ENCODE data around the gene UNC93B1. TPM values are rescaled to one million over a fixed set of nuclear protein-coding genes. Genes with fewer than 3 reads are reported as not detected.

The UNC93B1 gene
- polyA plus RNA-seq, 4 donors, result 27.2 to 82.1 (median 41.4) TPM

DNA sequence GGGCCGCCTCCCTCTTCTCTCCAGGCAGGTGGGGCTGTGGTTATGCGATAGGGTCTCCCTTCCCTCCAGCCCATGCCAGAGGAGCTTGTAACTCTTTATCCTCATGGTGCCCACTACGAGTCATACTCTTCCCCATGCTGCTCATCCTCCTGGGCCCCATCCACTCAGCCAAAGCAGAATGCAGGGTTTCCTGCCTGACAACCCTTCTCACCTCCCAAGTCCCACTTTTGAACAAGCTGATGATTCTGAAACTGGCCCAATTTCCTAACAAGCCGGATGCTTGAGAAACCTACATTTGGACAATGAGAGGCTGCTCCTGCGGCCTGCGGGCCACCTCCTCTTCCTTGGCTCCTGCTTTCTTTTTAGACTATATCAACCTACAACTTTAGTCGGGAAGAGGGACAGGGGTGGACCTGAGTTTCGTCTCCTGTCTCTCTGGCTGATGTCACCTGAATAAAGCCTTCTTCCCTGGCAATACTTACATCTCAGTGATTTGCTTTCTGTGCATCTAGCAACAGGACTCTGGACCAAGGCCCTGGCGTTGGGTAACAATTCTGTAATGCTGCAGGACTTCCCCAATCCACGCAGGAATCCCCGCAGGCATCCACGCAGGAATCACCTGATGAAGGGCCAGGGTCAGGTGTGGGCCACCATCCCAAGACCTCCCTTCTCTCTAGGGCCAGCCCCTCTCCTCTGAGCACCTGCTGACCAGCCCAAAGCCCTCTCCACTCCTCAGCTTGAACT is 25.1 kb upstream of the UNC93B1 start:
- 84 to 91% (median 91%) methylated on average over 12 of the region's 12 CpGs for WGBS, 3 donors
- FAIRE-seq, result no peak
- H3K27me3 ChIP-seq (ENCODE audit: control insufficient read depth in 3 of 3, insufficient read depth in 3 of 3, low read length in 3 of 3), result no peaks in the 10 kb centered on the region

DNA sequence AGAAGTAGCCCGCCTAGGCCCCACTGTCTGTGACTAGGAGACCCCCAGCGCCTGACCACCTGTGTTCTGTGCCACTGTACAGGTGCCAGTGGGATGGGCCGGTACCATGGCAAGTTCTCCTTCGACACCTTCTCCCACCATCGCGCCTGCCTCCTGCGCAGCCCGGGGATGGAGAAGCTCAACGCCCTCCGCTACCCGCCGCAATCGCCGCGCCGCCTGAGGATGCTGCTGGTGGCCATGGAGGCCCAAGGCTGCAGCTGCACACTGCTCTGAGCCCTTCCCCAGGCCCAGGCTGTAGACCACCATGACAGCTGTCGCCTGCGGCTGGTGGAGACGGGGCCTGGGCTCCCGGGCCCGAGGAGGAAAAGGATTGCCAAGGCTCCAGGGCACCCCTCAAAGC is 23.8 kb upstream of the UNC93B1 start:
- DNase-seq, result no peak
- FAIRE-seq, result no peak

More for the DNA sequence above, 25.1 kb upstream of the UNC93B1 start:
- DNase-seq, result no peak
- Histone ChIP-seq H3K9me3 (ENCODE audit: control insufficient read depth in 2 of 2, insufficient read depth in 1 of 2, low read depth in 1 of 2, low read length in 1 of 2) (peaks cover 0 to 5% of the 10 kb centered on the region in 2 donors), H3K27ac (ENCODE audit: low read depth in 1 of 3, low read length in 2 of 3) (no peak overlapping the region), H3K4me3 (ENCODE audit: low read depth in 1 of 3, low read length in 3 of 3) (no peak overlapping the region), H3K36me3 (ENCODE audit: control insufficient read depth in 3 of 3, insufficient read depth in 2 of 3, low read depth in 1 of 3, low read length in 3 of 3) (peaks cover 3 to 64% (median 5%) of the 10 kb centered on the region in 3 donors), H3K4me1 (ENCODE audit: control insufficient read depth in 3 of 3, insufficient read depth in 2 of 3, low read depth in 1 of 3, low read length in 2 of 3) (peaks cover 0 to 17% (median 0%) of the 10 kb centered on the region in 3 donors)

DNA sequence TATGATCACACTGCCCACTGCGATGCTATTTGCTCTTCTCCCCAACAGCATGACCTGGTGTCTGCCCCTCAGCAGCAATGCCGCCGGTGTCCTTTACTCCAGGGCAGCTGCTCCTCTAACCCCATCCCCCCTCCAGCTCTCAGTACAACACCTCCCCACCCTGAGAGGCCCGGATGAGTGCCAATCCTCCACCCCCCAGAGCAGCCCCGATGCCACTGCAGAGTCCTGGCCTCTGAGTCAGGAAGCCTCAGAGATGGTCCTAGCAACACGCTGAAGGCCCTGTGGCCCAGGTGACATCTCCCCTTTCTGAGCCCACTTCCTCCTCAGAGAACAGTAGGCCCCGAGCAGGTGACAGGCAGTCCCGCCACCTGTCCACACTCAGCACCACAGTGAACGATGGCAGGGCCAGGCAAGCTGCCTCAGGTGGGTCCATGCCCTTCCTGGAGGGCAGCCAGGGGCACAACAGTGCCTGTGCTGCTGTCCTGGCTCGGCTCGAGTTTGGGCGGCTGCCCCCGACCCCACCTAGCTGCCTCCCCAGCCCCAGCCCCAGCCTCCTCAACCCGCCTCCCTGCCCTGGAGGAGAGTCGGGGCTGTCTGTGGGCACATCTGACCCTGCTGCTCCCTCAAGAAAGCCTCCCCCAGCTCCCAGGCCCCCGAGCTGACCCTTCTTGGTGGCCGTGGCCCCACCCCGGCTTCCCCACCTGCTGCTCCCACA is 22.7 kb upstream of the UNC93B1 start:
- Histone ChIP-seq H3K4me3 (ENCODE audit: low read depth in 1 of 3, low read length in 3 of 3) (no peak overlapping the region), H3K9me3 (ENCODE audit: control insufficient read depth in 2 of 2, insufficient read depth in 1 of 2, low read depth in 1 of 2, low read length in 1 of 2) (peaks cover 0 to 5% of the 10 kb centered on the region in 2 donors), H3K27me3 (ENCODE audit: control insufficient read depth in 3 of 3, insufficient read depth in 3 of 3, low read length in 3 of 3) (no peaks in the 10 kb centered on the region), H3K36me3 (ENCODE audit: control insufficient read depth in 3 of 3, insufficient read depth in 2 of 3, low read depth in 1 of 3, low read length in 3 of 3) (peaks cover 0 to 53% (median 0%) of the 10 kb centered on the region in 3 donors), H3K27ac (ENCODE audit: low read depth in 1 of 3, low read length in 2 of 3) (no peak overlapping the region), H3K4me1 (ENCODE audit: control insufficient read depth in 3 of 3, insufficient read depth in 2 of 3, low read depth in 1 of 3, low read length in 2 of 3) (peaks cover 0 to 10% (median 0%) of the 10 kb centered on the region in 3 donors)
- 85 to 88% (median 87%) methylated on average over 13 to 18 of the region's 18 CpGs for WGBS, 3 donors
- DNase-seq, result no peak
- no peak for FAIRE-seq

More for the DNA sequence above, 23.8 kb upstream of the UNC93B1 start:
- H3K4me3 ChIP-seq (ENCODE audit: low read depth in 1 of 3, low read length in 3 of 3), result no peak overlapping the region
- peaks cover 0 to 54% (median 0%) of the 10 kb centered on the region in 3 donors for H3K36me3 ChIP-seq (ENCODE audit: control insufficient read depth in 3 of 3, insufficient read depth in 2 of 3, low read depth in 1 of 3, low read length in 3 of 3)
- peaks cover 0 to 17% (median 0%) of the 10 kb centered on the region in 3 donors for H3K4me1 ChIP-seq (ENCODE audit: control insufficient read depth in 3 of 3, insufficient read depth in 2 of 3, low read depth in 1 of 3, low read length in 2 of 3)
- H3K9me3 ChIP-seq (ENCODE audit: control insufficient read depth in 2 of 2, insufficient read depth in 1 of 2, low read depth in 1 of 2, low read length in 1 of 2), result peaks cover 0 to 5% of the 10 kb centered on the region in 2 donors
- no peaks in the 10 kb centered on the region for H3K27me3 ChIP-seq (ENCODE audit: control insufficient read depth in 3 of 3, insufficient read depth in 3 of 3, low read length in 3 of 3)
- WGBS, 3 donors, result 93 to 99% (median 96%) methylated on average over 15 to 21 of the region's 21 CpGs
- H3K27ac ChIP-seq (ENCODE audit: low read depth in 1 of 3, low read length in 2 of 3), result no peak overlapping the region

DNA sequence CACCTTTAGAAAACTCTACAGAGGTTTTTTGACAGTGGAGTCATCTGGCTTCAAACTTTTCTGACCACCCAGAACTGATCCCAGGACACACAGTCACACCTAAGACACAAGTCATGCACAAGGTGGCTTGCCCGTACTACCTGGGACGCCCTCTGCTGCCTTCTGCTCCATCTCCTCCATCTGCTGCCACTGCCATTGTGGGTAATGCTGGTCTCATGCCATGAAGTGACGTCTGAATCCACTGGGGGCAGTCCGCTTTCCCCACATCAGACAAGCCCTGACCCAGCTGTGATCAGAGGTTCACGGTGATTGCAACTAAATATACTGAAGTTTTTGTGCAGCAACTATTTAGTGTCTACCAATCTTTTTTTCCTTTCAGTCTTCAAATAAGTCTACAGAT is 21.1 kb upstream of the UNC93B1 start:
- Histone ChIP-seq H3K27me3 (ENCODE audit: control insufficient read depth in 3 of 3, insufficient read depth in 3 of 3, low read length in 3 of 3) (no peaks in the 10 kb centered on the region), H3K27ac (ENCODE audit: low read depth in 1 of 3, low read length in 2 of 3) (no peak overlapping the region), H3K4me1 (ENCODE audit: control insufficient read depth in 3 of 3, insufficient read depth in 2 of 3, low read depth in 1 of 3, low read length in 2 of 3) (peaks cover 0 to 5% (median 0%) of the 10 kb centered on the region in 3 donors), H3K9me3 (ENCODE audit: control insufficient read depth in 2 of 2, insufficient read depth in 1 of 2, low read depth in 1 of 2, low read length in 1 of 2) (peaks cover 0 to 5% of the 10 kb centered on the region in 2 donors), H3K4me3 (ENCODE audit: low read depth in 1 of 3, low read length in 3 of 3) (no peak overlapping the region), H3K36me3 (ENCODE audit: control insufficient read depth in 3 of 3, insufficient read depth in 2 of 3, low read depth in 1 of 3, low read length in 3 of 3) (peaks cover 0 to 54% (median 0%) of the 10 kb centered on the region in 3 donors)
- DNase-seq (no peak), FAIRE-seq (no peak)
- WGBS, 3 donors, result 69 to 76% (median 72%) methylated on average over 5 of the region's 5 CpGs

DNA sequence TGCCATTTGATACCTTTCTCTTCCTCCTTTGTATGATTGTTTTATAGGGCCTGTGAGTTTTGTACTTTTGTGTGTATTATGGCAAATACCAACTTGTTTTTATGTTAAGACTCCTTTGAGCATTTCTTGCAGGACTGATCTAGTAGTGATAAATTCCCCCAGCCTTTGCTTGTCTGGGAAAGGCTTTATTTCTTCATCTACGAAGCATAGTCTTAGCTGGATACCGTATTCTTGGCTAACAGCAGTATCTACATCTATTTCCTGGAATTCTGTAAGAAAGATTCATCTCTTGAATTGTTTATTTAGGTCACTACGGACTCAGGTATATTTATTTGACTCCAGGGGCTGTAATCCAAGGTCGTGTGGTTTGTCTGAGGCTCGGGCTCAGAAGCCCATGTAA is 20.6 kb upstream of the UNC93B1 start:
- H3K27ac ChIP-seq (ENCODE audit: low read depth in 1 of 3, low read length in 2 of 3), result no peak overlapping the region
- peaks cover 0 to 58% (median 0%) of the 10 kb centered on the region in 3 donors for H3K36me3 ChIP-seq (ENCODE audit: control insufficient read depth in 3 of 3, insufficient read depth in 2 of 3, low read depth in 1 of 3, low read length in 3 of 3)
- H3K4me3 ChIP-seq (ENCODE audit: low read depth in 1 of 3, low read length in 3 of 3), result no peak overlapping the region
- H3K9me3 ChIP-seq (ENCODE audit: control insufficient read depth in 2 of 2, insufficient read depth in 1 of 2, low read depth in 1 of 2, low read length in 1 of 2), result peaks cover 0 to 5% of the 10 kb centered on the region in 2 donors
- H3K4me1 ChIP-seq (ENCODE audit: control insufficient read depth in 3 of 3, insufficient read depth in 2 of 3, low read depth in 1 of 3, low read length in 2 of 3), result peaks cover 0 to 1% (median 0%) of the 10 kb centered on the region in 3 donors
- FAIRE-seq, result no peak
- 84 to 90% (median 90%) methylated on average over 5 of the region's 5 CpGs for WGBS, 3 donors
- no peaks in the 10 kb centered on the region for H3K27me3 ChIP-seq (ENCODE audit: control insufficient read depth in 3 of 3, insufficient read depth in 3 of 3, low read length in 3 of 3)
- DNase-seq, result no peak

DNA sequence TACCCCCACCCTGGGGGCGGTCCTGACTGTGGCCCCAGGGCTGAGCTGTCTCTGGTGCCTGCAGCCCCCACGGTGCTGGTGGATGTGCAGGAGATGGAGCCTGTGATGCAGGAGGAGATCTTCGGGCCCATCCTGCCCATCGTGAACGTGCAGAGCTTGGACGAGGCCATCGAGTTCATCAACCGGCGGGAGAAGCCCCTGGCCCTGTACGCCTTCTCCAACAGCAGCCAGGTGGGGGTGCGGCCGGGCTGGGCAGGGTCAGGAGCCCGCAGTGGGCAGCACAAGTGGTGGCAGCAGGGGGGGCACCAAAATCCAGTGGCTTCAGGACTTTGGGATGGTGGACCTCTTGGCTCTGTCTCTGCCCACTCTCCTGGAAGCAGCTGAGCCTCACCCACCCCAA is 18.6 kb upstream of the UNC93B1 start:
- 87 to 96% (median 92%) methylated on average over 12 to 13 of the region's 13 CpGs for WGBS, 3 donors
- H3K27me3 ChIP-seq (ENCODE audit: control insufficient read depth in 3 of 3, insufficient read depth in 3 of 3, low read length in 3 of 3), result no peaks in the 10 kb centered on the region
- no peaks in the 10 kb centered on the region for H3K4me1 ChIP-seq (ENCODE audit: control insufficient read depth in 3 of 3, insufficient read depth in 2 of 3, low read depth in 1 of 3, low read length in 2 of 3)
- DNase-seq (no peak), FAIRE-seq (no peak)
- peaks cover 0 to 58% (median 0%) of the 10 kb centered on the region in 3 donors for H3K36me3 ChIP-seq (ENCODE audit: control insufficient read depth in 3 of 3, insufficient read depth in 2 of 3, low read depth in 1 of 3, low read length in 3 of 3)
- peaks cover 0 to 5% of the 10 kb centered on the region in 2 donors for H3K9me3 ChIP-seq (ENCODE audit: control insufficient read depth in 2 of 2, insufficient read depth in 1 of 2, low read depth in 1 of 2, low read length in 1 of 2)
- H3K27ac ChIP-seq (ENCODE audit: low read depth in 1 of 3, low read length in 2 of 3), result no peak overlapping the region
- H3K4me3 ChIP-seq (ENCODE audit: low read depth in 1 of 3, low read length in 3 of 3), result no peak overlapping the region

DNA sequence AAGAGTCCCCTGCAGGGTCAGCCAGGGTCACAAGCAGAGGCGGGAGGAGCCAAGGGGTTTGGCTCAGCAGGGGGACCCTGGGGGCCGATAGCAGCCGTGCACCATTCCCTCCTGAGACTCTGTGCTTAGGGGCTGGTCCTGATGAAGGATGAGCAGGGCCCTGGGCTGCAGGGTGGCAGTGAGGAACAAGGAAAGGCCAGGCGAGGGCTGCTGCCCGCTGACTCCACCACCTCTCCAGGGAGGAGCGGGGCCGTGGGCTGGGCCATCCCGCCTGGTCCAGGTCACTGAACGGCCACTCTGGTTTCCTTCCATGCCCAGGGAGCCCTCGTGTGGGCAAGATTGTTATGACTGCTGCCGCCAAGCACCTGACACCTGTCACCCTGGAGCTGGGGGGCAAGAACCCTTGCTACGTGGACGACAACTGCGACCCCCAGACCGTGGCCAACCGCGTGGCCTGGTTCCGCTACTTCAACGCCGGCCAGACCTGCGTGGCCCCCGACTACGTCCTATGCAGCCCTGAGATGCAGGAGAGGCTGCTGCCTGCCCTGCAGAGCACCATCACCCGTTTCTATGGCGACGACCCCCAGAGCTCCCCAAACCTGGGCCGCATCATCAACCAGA is 17.4 kb upstream of the UNC93B1 start:
- no peak overlapping the region for H3K27ac ChIP-seq (ENCODE audit: low read depth in 1 of 3, low read length in 2 of 3)
- no peaks in the 10 kb centered on the region for H3K27me3 ChIP-seq (ENCODE audit: control insufficient read depth in 3 of 3, insufficient read depth in 3 of 3, low read length in 3 of 3)
- peaks cover 0 to 10% (median 0%) of the 10 kb centered on the region in 3 donors for H3K4me1 ChIP-seq (ENCODE audit: control insufficient read depth in 3 of 3, insufficient read depth in 2 of 3, low read depth in 1 of 3, low read length in 2 of 3)
- DNase-seq (peak; percentile 50 to 67), FAIRE-seq (no peak)
- H3K4me3 ChIP-seq (ENCODE audit: low read depth in 1 of 3, low read length in 3 of 3), result no peak overlapping the region
- H3K9me3 ChIP-seq (ENCODE audit: control insufficient read depth in 2 of 2, insufficient read depth in 1 of 2, low read depth in 1 of 2, low read length in 1 of 2), result peaks cover 0 to 5% of the 10 kb centered on the region in 2 donors
- WGBS, 3 donors, result 50 to 68% (median 64%) methylated on average over 25 to 27 of the region's 27 CpGs
- peaks cover 0 to 47% (median 0%) of the 10 kb centered on the region in 3 donors for H3K36me3 ChIP-seq (ENCODE audit: control insufficient read depth in 3 of 3, insufficient read depth in 2 of 3, low read depth in 1 of 3, low read length in 3 of 3)

DNA sequence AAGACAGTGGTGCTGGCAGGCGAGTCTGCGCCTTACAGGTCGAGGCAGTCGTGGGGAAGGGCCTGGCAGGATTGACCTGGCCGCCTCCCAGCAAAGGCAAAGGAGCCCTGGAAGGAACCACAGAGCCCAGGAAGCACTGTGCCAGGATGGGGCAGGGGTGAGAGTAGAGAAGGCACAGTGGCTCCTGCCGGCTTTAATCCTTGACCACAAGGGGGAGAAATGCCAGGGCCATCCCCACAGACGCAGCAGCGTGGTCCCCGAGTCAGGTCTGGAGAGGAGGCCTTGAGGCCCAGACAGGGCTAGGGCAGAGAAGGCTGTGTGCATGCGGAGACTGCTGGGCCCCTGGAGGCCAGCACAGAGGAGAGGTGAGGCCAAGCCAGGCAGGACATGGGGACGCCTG is 16.7 kb upstream of the UNC93B1 start:
- Histone ChIP-seq H3K36me3 (ENCODE audit: control insufficient read depth in 3 of 3, insufficient read depth in 2 of 3, low read depth in 1 of 3, low read length in 3 of 3) (peaks cover 0 to 44% (median 0%) of the 10 kb centered on the region in 3 donors), H3K4me3 (ENCODE audit: low read depth in 1 of 3, low read length in 3 of 3) (no peak overlapping the region), H3K9me3 (ENCODE audit: control insufficient read depth in 2 of 2, insufficient read depth in 1 of 2, low read depth in 1 of 2, low read length in 1 of 2) (peaks cover 0 to 5% of the 10 kb centered on the region in 2 donors), H3K4me1 (ENCODE audit: control insufficient read depth in 3 of 3, insufficient read depth in 2 of 3, low read depth in 1 of 3, low read length in 2 of 3) (peaks cover 0 to 12% (median 0%) of the 10 kb centered on the region in 3 donors), H3K27ac (ENCODE audit: low read depth in 1 of 3, low read length in 2 of 3) (no peak overlapping the region), H3K27me3 (ENCODE audit: control insufficient read depth in 3 of 3, insufficient read depth in 3 of 3, low read length in 3 of 3) (no peaks in the 10 kb centered on the region)
- 30 to 44% (median 37%) methylated on average over 11 of the region's 11 CpGs for WGBS, 3 donors
- no peak for DNase-seq
- FAIRE-seq, result no peak
